HG02610 (cell line): ENCODE data around the gene APCDD1L.

Experiments
- ATAC-seq: cut with Tn5 transposase; IDR thresholded peaks from one replicate; pipeline ENCODE4 v1.9.1; 2021; ENCODE audit warnings: mild to moderate bottlenecking, moderate library complexity; ENCODE audit not compliant: unreplicated experiment

APCDD1L gene

GRCh38 chr20:58492795-58493524, 22.2 kb downstream of the APCDD1L start:
- ATAC-seq = no peak

GRCh38 chr20:58492074-58492718, 23.0 kb downstream of the APCDD1L start:
- ATAC-seq = no peak

- no peak for ATAC-seq
Observed at GRCh38 chr20:58486207-58486606, 29.0 kb downstream of the APCDD1L start.

GRCh38 chr20:58485393-58485792, 29.8 kb downstream of the APCDD1L start:
- ATAC-seq = no peak

GRCh38 chr20:58483470-58483869, 31.7 kb downstream of the APCDD1L start:
- no peak for ATAC-seq

GRCh38 chr20:58483051-58483450, 32.1 kb downstream of the APCDD1L start:
- ATAC-seq = no peak

- ATAC-seq = no peak
Observed at GRCh38 chr20:58482416-58482815, 32.8 kb downstream of the APCDD1L start.

GRCh38 chr20:58481481-58482021, 33.6 kb downstream of the APCDD1L start:
- ATAC-seq = no peak

- no peak for ATAC-seq
Observed at GRCh38 chr20:58480551-58481336, 34.5 kb downstream of the APCDD1L start.

- ATAC-seq = no peak
Observed at GRCh38 chr20:58479726-58480440, 35.3 kb downstream of the APCDD1L start.

- ATAC-seq = no peak
Observed at GRCh38 chr20:58478141-58478805, 36.9 kb downstream of the APCDD1L start.

GRCh38 chr20:58475466-58475865, 39.7 kb downstream of the APCDD1L start:
- ATAC-seq = no peak

GRCh38 chr20:58473453-58474425, 41.5 kb downstream of the APCDD1L start:
- ATAC-seq = no peak

- ATAC-seq = no peak
Observed at GRCh38 chr20:58472273-58473018, 42.8 kb downstream of the APCDD1L start.

GRCh38 chr20:58471193-58472164, 43.7 kb downstream of the APCDD1L start:
- no peak for ATAC-seq

GRCh38 chr20:58470336-58471192, 44.6 kb downstream of the APCDD1L start:
- ATAC-seq = no peak
